ENCODE measurements around the gene CRY1. TPM values are rescaled to one million over a fixed set of nuclear protein-coding genes. Genes with fewer than 3 reads are reported as not detected.
A peak's percentile ranks its signal among the peaks of the same experiment; 100 is the strongest.

The CRY1 gene
- total and polyA plus RNA-seq, 2 of the 4 experiments (the other 2 are of a cell fraction) = 5.9 to 9.9 TPM

DNA sequence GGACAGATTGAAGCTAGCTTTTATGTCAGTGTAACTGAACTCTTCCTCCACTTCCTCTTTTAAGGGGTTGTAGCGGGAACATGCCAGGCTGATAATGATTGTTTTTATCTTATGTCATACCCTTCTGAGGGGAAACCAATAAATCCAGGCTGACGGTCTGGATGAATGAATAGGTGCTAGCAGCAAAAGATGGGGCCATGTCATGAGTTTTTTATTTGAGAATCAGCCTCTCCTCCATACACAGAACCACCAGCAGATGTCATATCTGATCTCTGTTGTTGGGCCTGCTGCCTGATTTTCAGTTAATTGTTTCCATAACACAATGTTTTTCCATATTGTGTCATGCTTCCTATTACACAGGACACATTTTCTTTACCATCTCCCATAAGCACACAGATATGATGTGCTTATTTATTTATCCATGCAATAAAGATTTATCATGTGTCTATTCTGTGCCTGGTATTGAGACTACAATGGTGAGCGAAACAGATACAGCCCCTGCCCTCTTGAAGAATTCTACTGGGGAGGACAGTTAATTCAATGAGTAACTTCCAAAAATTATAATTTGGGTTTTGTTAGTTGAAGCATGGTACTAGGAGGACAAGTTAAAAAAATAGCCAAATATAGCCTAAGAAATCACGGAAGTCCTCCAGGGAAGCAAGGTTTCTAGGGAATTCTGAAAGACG is 33.6 kb upstream of the CRY1 start:
- Histone ChIP-seq H3K27ac (ENCODE audit: insufficient read depth, low read length) (no peak overlapping the region), H2BK20ac (ENCODE audit: low read depth, low read length) (no peak overlapping the region), H4K91ac (ENCODE audit: insufficient read depth, low read depth, low read length) (no peak overlapping the region), H3K9me1 (ENCODE audit: insufficient read depth, low read length) (no peaks in the 10 kb centered on the region), H2BK5ac (ENCODE audit: low read depth, low read length, poor library complexity, severe bottlenecking) (no peak overlapping the region), H3K14ac (replicated peaks; ENCODE audit: low read depth, low read length) (no peak overlapping the region), H4K5ac (ENCODE audit: low read depth, low read length) (no peak overlapping the region), H3K79me1 (ENCODE audit: low read depth in 1 of 2, low read length in 2 of 2) (no peaks in the 10 kb centered on the region), H3K18ac (ENCODE audit: low read depth, low read length) (no peak overlapping the region), H3K56ac (ENCODE audit: extremely low read depth, insufficient read depth, low read length) (no peak overlapping the region), H4K20me1 (ENCODE audit: insufficient read depth, low read length) (no peaks in the 10 kb centered on the region), H2AK9ac (replicated peaks; ENCODE audit: low read depth, low read length, poor library complexity) (no peak overlapping the region), H3K4me1 (ENCODE audit: control insufficient read depth, insufficient read depth, low read length) (no peaks in the 10 kb centered on the region), H4K8ac (ENCODE audit: low read depth in 2 of 2, low read length in 2 of 2) (no peak overlapping the region), H3K4me3 (ENCODE audit: insufficient read depth, low read depth, low read length) (no peak overlapping the region), H3K4me2 (ENCODE audit: low read depth, low read length) (no peak overlapping the region), H3K36me3 (ENCODE audit: control insufficient read depth, insufficient read depth, low read length) (no peaks in the 10 kb centered on the region), H2BK120ac (ENCODE audit: low read depth, low read length) (no peak overlapping the region), H2AK5ac (ENCODE audit: low read depth, low read length) (no peak overlapping the region), H3K9me3 (ENCODE audit: control insufficient read depth, insufficient read depth, low read length) (no peaks in the 10 kb centered on the region), H3K4ac (ENCODE audit: low read depth, low read length) (no peak overlapping the region), H2BK15ac (ENCODE audit: low read depth, low read length) (no peak overlapping the region), H3K23ac (ENCODE audit: low read depth, low read length) (no peak overlapping the region), H3K27me3 (ENCODE audit: control insufficient read depth, insufficient read depth, low read length) (peaks cover 11% of the 10 kb centered on the region), H3K9ac (ENCODE audit: low read depth, low read length) (no peak overlapping the region), H2AFZ (replicated peaks; ENCODE audit: low read length, poor library complexity) (no peak overlapping the region)
- WGBS, 2 experiments (ENCODE audit: extremely low coverage in 2 of 2, insufficient read length in 1 of 2) = no CpG with 5 or more reads among the region's 5 CpGs
- intact Hi-C loops (cut with micrococcal nuclease) = loop anchor here (1.0 kb wide), 1 partner anchor 480 kb away; no protein-coding TSS in a partner anchor
- no TSS peak for BruUV-seq (replicated peaks)
- dilution Hi-C loops (cut with HindIII; ENCODE audit: low sequenced_read_pairs, unreplicated experiment) = no loop called here
- POLR2A ChIA-PET (ENCODE audit: unreplicated experiment) = no interaction called here
- CTCF ChIA-PET = interaction anchor here (0.6 to 1.3 kb wide), 6 partner anchors 17 to 484 kb away, joined by 3 to 9 read pairs (median 4); no protein-coding TSS in a partner anchor
- in situ Hi-C loops (cut with MboI; ENCODE audit: low sequenced_read_pairs) = loop anchor here (25.0 kb wide), 1 partner anchor 760 kb away; no protein-coding TSS in a partner anchor
- peak; percentile 56 for TF ChIP-seq SMC3 (IDR thresholded peaks at IDR 0.05; ENCODE audit: low read depth, low read length)
- peak; percentile 46 for TF ChIP-seq CTCF (conservative IDR thresholded peaks at IDR 0.05; ENCODE audit: low read depth, low read length)
- TF ChIP-seq RAD21 (IDR thresholded peaks at IDR 0.05; ENCODE audit: low read length) = peak; percentile 56
- TF ChIP-seq CEBPB (IDR thresholded peaks at IDR 0.05; ENCODE audit: low read depth, low read length) = no peak
- peak; percentile 48; the same call in 1 of the 2 replicates for ATAC-seq (ENCODE audit: low read depth)
- DNase-seq = peak; percentile 24

Measured in IMR-90 (cell line).